ENCODE measurements around the gene KLHL40. TPM values are rescaled to one million over a fixed set of nuclear protein-coding genes. Genes with fewer than 3 reads are reported as not detected.

The KLHL40 gene, protein sequence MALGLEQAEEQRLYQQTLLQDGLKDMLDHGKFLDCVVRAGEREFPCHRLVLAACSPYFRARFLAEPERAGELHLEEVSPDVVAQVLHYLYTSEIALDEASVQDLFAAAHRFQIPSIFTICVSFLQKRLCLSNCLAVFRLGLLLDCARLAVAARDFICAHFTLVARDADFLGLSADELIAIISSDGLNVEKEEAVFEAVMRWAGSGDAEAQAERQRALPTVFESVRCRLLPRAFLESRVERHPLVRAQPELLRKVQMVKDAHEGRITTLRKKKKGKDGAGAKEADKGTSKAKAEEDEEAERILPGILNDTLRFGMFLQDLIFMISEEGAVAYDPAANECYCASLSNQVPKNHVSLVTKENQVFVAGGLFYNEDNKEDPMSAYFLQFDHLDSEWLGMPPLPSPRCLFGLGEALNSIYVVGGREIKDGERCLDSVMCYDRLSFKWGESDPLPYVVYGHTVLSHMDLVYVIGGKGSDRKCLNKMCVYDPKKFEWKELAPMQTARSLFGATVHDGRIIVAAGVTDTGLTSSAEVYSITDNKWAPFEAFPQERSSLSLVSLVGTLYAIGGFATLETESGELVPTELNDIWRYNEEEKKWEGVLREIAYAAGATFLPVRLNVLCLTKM
- not detected for total RNA-seq

DNA sequence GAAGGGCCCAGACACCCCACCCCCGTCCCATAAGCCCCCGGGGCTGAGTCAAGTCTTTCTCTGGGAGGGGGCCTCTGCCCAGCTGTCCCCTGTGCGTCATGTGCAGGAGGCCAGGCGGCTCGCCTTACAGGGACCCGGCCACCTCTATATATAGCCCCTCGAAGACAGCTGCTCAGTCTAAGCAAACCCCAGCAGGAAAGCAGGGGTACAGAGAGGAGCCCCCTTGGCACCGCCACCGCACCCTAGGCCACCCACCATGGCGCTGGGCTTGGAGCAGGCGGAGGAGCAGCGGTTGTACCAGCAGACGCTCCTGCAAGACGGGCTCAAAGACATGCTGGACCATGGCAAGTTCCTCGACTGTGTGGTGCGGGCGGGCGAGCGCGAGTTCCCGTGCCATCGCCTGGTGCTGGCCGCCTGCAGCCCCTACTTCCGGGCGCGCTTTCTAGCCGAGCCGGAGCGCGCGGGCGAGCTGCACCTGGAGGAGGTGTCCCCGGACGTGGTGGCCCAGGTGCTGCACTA lies at the start of gene KLHL40:
Gene KLHL40 (plus strand): TSS at position 175 of the 519 bp plus-strand sequence. CDS start 82 bp downstream, at position 257.
- 53 to 64% methylated on average over 10 to 25 of the region's 34 CpGs for WGBS, 2 donors
- Histone ChIP-seq H3K9me3 (no peaks in the 10 kb centered on the region), H3K4me3 (replicated peaks in 1 of 3) (no peak within 1 kb of the TSS), H3K4me1 (peaks cover 0 to 5% of the 10 kb centered on the region in 2 donors), H3K27me3 (no peaks in the 10 kb centered on the region), H3K27ac (no peak within 1 kb of the TSS), H3K36me3 (no peaks in the 10 kb centered on the region)
- TF ChIP-seq POLR2A (IDR thresholded peaks at IDR 0.05), result no peak
- TF ChIP-seq, protein P1, sequence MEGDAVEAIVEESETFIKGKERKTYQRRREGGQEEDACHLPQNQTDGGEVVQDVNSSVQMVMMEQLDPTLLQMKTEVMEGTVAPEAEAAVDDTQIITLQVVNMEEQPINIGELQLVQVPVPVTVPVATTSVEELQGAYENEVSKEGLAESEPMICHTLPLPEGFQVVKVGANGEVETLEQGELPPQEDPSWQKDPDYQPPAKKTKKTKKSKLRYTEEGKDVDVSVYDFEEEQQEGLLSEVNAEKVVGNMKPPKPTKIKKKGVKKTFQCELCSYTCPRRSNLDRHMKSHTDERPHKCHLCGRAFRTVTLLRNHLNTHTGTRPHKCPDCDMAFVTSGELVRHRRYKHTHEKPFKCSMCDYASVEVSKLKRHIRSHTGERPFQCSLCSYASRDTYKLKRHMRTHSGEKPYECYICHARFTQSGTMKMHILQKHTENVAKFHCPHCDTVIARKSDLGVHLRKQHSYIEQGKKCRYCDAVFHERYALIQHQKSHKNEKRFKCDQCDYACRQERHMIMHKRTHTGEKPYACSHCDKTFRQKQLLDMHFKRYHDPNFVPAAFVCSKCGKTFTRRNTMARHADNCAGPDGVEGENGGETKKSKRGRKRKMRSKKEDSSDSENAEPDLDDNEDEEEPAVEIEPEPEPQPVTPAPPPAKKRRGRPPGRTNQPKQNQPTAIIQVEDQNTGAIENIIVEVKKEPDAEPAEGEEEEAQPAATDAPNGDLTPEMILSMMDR (IDR thresholded peaks at IDR 0.05), result no peak
- DNase-seq, result no peak
- intact Hi-C loops (cut with DNase I), result no loop called here

DNA sequence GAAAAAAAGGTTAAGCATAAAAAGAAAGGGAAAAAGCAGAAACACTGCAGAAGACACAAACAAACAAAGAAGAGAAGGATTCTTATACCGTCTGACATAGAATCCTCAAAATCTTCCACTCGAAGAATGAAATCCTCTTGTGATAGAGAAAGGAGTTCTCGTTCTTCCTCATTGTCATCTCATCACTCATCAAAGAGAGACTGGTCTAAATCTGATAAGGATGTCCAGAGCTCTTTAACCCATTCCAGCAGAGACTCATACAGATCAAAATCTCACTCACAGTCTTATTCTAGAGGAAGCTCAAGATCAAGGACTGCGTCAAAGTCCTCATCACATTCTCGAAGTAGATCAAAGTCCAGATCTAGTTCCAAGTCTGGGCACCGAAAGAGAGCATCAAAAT lies 48.3 kb upstream of the KLHL40 start:
- H3K4me1 ChIP-seq, result no peaks in the 10 kb centered on the region

DNA sequence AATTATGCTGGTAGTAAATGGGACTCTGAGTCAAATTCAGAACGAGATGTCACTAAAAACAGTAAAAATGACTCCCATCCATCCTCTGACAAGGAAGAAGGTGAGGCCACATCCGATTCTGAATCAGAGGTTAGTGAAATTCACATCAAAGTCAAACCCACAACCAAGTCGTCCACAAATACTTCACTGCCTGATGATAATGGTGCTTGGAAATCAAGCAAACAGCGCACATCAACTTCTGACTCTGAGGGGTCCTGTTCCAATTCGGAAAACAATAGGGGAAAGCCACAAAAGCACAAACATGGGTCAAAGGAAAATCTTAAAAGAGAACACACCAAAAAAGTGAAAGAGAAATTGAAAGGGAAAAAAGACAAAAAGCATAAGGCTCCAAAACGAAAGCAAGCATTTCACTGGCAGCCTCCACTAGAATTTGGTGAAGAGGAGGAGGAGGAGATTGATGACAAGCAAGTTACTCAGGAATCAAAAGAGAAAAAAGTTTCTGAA lies 46.9 kb upstream of the KLHL40 start:
- DNase-seq, result no peak
- intact Hi-C loops (cut with DNase I), result no loop called here
- no peaks in the 10 kb centered on the region for H3K4me1 ChIP-seq
- H3K27ac ChIP-seq, result no peak overlapping the region
- TF ChIP-seq, protein P1 (IDR thresholded peaks at IDR 0.05), result no peak
- no peak for TF ChIP-seq POLR2A (IDR thresholded peaks at IDR 0.05)
- WGBS, 2 donors, result 77 to 85% methylated on average over 6 of the region's 6 CpGs
- no peaks in the 10 kb centered on the region for H3K9me3 ChIP-seq
- no peaks in the 10 kb centered on the region for H3K27me3 ChIP-seq
- no peak overlapping the region for H3K4me3 ChIP-seq (replicated peaks in 1 of 3)
- H3K36me3 ChIP-seq, result peaks cover 67 to 75% of the 10 kb centered on the region in 2 donors

More for the DNA sequence above, 48.3 kb upstream of the KLHL40 start:
- 91 to 92% methylated on average over 6 of the region's 6 CpGs for WGBS, 2 donors
- no peak overlapping the region for H3K4me3 ChIP-seq (replicated peaks in 1 of 3)
- no peaks in the 10 kb centered on the region for H3K27me3 ChIP-seq
- TF ChIP-seq POLR2A (IDR thresholded peaks at IDR 0.05), result no peak
- TF ChIP-seq, protein P1 (IDR thresholded peaks at IDR 0.05), result no peak
- DNase-seq, result no peak
- H3K9me3 ChIP-seq, result no peaks in the 10 kb centered on the region
- H3K27ac ChIP-seq, result no peak overlapping the region
- intact Hi-C loops (cut with DNase I), result no loop called here
- peaks cover 69 to 74% of the 10 kb centered on the region in 2 donors for H3K36me3 ChIP-seq

DNA sequence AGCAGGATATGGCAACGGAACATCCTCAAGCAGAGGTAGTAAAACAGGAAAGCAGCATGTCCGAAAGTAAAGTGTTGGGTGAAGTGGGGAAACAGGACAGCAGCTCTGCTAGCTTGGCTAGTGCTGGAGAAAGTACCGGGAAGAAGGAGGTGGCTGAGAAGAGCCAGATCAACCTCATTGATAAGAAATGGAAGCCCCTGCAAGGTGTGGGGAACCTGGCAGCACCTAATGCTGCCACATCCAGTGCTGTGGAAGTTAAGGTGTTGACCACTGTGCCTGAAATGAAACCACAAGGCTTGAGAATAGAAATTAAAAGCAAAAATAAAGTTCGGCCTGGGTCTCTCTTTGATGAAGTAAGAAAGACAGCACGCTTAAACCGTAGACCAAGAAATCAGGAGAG lies 46.1 kb upstream of the KLHL40 start:
- Histone ChIP-seq H3K36me3 (peaks cover 68 to 76% of the 10 kb centered on the region in 2 donors), H3K4me3 (replicated peaks in 1 of 3) (no peak overlapping the region), H3K27me3 (no peaks in the 10 kb centered on the region), H3K4me1 (no peaks in the 10 kb centered on the region), H3K27ac (no peak overlapping the region), H3K9me3 (no peaks in the 10 kb centered on the region)
- 83 to 89% methylated on average over 6 of the region's 6 CpGs for WGBS, 2 donors
- intact Hi-C loops (cut with DNase I), result no loop called here
- DNase-seq, result no peak
- TF ChIP-seq, protein P1 (IDR thresholded peaks at IDR 0.05), result no peak
- no peak for TF ChIP-seq POLR2A (IDR thresholded peaks at IDR 0.05)

Measured in thyroid gland (tissue), 4 donors.